SK-N-SH (cell line): ENCODE measurements around the gene CSNK1A1L.

Source experiments
- EP300 ChIP-seq, 2 experiments: IDR thresholded peaks; 2 replicates each; pipeline versions ENCODE4 v1.4.0 to v1.6.1; 2012; ENCODE audit warnings: borderline replicate concordance in 1 of 2, low read depth in 1 of 2, low read length in 1 of 2
- FOSL2 ChIP-seq: IDR thresholded peaks from 2 replicates; pipeline ENCODE4 v1.4.0; 2012; ENCODE audit warnings: low read depth, mild to moderate bottlenecking, moderate library complexity, borderline replicate concordance
- FOXM1 ChIP-seq: IDR thresholded peaks from 2 replicates; pipeline ENCODE4 v1.4.0; 2012; ENCODE audit warnings: low read depth, mild to moderate bottlenecking
- GABPA ChIP-seq: IDR thresholded peaks from 2 replicates; pipeline ENCODE4 v1.4.0; 2012; ENCODE audit warnings: low read depth, mild to moderate bottlenecking
- GATA2 ChIP-seq: sonication (generic); formaldehyde crosslinking; IDR thresholded peaks from 2 replicates; pipeline ENCODE4 v1.5.0; 2020; ENCODE audit warnings: mild to moderate bottlenecking, missing genetic modification reagents
- NRF1 ChIP-seq: IDR thresholded peaks from 2 replicates; pipeline ENCODE4 v1.6.1; 2012; ENCODE audit warnings: low read depth, mild to moderate bottlenecking, low read length
- POLR2AphosphoS5 ChIP-seq: IDR thresholded peaks from 2 replicates; pipeline ENCODE4 v1.6.1; 2012; ENCODE audit warnings: low read depth, low read length
- RAD21 ChIP-seq: IDR thresholded peaks from 2 replicates; pipeline ENCODE4 v1.6.1; 2012; ENCODE audit warnings: mild to moderate bottlenecking, low read length
- RCOR1 ChIP-seq: fragments of 150-350 bp; IDR thresholded peaks from 2 replicates; pipeline ENCODE4 v1.6.1; 2017; ENCODE audit warnings: antibody characterized with exemption, low read length
- SMC3 ChIP-seq: IDR thresholded peaks from 2 replicates; pipeline ENCODE4 v1.6.1; 2012; ENCODE audit warnings: low read depth, low read length, improper control_type of control experiment
- TF ChIP-seq, protein P1 (sequence below): IDR thresholded peaks from 2 replicates; pipeline ENCODE4 v1.6.1; 2012; ENCODE audit warnings: mild to moderate bottlenecking, low read depth, low read length, moderate library complexity
- TF ChIP-seq, protein P2 (sequence below): fragments of 200-600 bp; sonication (generic); IDR thresholded peaks from 2 replicates; pipeline ENCODE4 v1.6.1; 2017; ENCODE audit warnings: antibody characterized with exemption, mild to moderate bottlenecking, moderate library complexity

DNA sequence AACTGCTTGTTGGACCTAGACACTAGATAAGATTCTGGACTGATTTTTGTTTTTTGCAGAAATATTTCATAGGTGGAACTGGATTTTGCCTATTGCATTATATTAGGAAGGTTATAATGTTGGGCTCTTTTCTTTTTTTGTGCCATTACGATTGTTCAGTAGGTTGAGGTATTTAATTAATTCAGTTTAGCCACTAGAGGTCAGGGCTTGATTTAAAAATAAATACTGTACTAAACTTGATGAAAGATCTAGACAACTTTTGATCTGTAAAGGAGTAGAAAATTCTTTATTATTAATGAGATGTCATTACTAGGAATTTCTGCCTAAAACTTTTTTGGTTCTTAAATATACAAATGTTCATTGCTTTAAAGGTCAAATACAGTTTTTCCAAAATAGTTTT lies 30.8 kb downstream of the CSNK1A1L start:
- no peak for TF ChIP-seq GABPA
- no peak for TF ChIP-seq FOSL2
- no peak for TF ChIP-seq EP300 (IDR thresholded peaks at IDR 0.05; ENCODE audit: borderline replicate concordance in 1 of 2, low read depth in 1 of 2, low read length in 1 of 2)
- TF ChIP-seq, protein P1, sequence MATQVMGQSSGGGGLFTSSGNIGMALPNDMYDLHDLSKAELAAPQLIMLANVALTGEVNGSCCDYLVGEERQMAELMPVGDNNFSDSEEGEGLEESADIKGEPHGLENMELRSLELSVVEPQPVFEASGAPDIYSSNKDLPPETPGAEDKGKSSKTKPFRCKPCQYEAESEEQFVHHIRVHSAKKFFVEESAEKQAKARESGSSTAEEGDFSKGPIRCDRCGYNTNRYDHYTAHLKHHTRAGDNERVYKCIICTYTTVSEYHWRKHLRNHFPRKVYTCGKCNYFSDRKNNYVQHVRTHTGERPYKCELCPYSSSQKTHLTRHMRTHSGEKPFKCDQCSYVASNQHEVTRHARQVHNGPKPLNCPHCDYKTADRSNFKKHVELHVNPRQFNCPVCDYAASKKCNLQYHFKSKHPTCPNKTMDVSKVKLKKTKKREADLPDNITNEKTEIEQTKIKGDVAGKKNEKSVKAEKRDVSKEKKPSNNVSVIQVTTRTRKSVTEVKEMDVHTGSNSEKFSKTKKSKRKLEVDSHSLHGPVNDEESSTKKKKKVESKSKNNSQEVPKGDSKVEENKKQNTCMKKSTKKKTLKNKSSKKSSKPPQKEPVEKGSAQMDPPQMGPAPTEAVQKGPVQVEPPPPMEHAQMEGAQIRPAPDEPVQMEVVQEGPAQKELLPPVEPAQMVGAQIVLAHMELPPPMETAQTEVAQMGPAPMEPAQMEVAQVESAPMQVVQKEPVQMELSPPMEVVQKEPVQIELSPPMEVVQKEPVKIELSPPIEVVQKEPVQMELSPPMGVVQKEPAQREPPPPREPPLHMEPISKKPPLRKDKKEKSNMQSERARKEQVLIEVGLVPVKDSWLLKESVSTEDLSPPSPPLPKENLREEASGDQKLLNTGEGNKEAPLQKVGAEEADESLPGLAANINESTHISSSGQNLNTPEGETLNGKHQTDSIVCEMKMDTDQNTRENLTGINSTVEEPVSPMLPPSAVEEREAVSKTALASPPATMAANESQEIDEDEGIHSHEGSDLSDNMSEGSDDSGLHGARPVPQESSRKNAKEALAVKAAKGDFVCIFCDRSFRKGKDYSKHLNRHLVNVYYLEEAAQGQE: no peak
- no peak for TF ChIP-seq NRF1
- peak; percentile 21; the same call in 1 of the 2 replicates for TF ChIP-seq SMC3
- TF ChIP-seq, protein P2, sequence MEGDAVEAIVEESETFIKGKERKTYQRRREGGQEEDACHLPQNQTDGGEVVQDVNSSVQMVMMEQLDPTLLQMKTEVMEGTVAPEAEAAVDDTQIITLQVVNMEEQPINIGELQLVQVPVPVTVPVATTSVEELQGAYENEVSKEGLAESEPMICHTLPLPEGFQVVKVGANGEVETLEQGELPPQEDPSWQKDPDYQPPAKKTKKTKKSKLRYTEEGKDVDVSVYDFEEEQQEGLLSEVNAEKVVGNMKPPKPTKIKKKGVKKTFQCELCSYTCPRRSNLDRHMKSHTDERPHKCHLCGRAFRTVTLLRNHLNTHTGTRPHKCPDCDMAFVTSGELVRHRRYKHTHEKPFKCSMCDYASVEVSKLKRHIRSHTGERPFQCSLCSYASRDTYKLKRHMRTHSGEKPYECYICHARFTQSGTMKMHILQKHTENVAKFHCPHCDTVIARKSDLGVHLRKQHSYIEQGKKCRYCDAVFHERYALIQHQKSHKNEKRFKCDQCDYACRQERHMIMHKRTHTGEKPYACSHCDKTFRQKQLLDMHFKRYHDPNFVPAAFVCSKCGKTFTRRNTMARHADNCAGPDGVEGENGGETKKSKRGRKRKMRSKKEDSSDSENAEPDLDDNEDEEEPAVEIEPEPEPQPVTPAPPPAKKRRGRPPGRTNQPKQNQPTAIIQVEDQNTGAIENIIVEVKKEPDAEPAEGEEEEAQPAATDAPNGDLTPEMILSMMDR: peak; percentile 69
- peak; percentile 60 for TF ChIP-seq RAD21
- TF ChIP-seq RCOR1: no peak
- no peak for TF ChIP-seq GATA2 (CRISPR knock-in tag)
- TF ChIP-seq POLR2AphosphoS5: no peak
- TF ChIP-seq FOXM1: no peak
